Endothelial cell of umbilical vein (primary cell): ENCODE measurements around the gene PTF1A.

Experiments
- EZH2 ChIP-seq: IDR thresholded peaks from 2 replicates; pipeline ENCODE4 v1.6.1; 2012; ENCODE audit warnings: borderline replicate concordance, low read depth, mild to moderate bottlenecking, moderate library complexity, low read length, inconsistent platforms; ENCODE audit not compliant: severe bottlenecking
- FOS ChIP-seq: IDR thresholded peaks from 2 replicates; pipeline ENCODE4 v1.6.1; 2011; ENCODE audit warnings: mild to moderate bottlenecking, low read length, moderate library complexity, borderline replicate concordance; ENCODE audit not compliant: insufficient read depth
- POLR2A ChIP-seq: IDR thresholded peaks from 2 replicates; pipeline ENCODE4 v1.6.1; 2012; ENCODE audit warnings: low read depth, mild to moderate bottlenecking, control low read depth, low read length
- POLR2AphosphoS5 ChIP-seq: IDR thresholded peaks from 2 replicates; pipeline ENCODE4 v1.6.1; 2012; ENCODE audit warnings: low read depth, mild to moderate bottlenecking, control low read depth, low read length, moderate library complexity; ENCODE audit not compliant: insufficient read depth
- TF ChIP-seq, protein P1 (sequence below), 2 donors: IDR thresholded peaks; 1 replicate in 1 of 2; 2 replicates in 1 of 2; pipeline ENCODE4 v1.5.1; 2011; ENCODE audit warnings: low read length in 2 of 2, mild to moderate bottlenecking in 2 of 2, moderate library complexity in 2 of 2, control low read depth in 1 of 2, inconsistent platforms in 1 of 2, low read depth in 1 of 2; ENCODE audit not compliant: insufficient read depth in 1 of 2; ENCODE audit errors: extremely low read depth in 1 of 2
- TF ChIP-seq, protein P2 (sequence below): IDR thresholded peaks from 2 replicates; pipeline ENCODE4 v1.6.1; 2011; ENCODE audit not compliant: insufficient read depth, insufficient read length

DNA sequence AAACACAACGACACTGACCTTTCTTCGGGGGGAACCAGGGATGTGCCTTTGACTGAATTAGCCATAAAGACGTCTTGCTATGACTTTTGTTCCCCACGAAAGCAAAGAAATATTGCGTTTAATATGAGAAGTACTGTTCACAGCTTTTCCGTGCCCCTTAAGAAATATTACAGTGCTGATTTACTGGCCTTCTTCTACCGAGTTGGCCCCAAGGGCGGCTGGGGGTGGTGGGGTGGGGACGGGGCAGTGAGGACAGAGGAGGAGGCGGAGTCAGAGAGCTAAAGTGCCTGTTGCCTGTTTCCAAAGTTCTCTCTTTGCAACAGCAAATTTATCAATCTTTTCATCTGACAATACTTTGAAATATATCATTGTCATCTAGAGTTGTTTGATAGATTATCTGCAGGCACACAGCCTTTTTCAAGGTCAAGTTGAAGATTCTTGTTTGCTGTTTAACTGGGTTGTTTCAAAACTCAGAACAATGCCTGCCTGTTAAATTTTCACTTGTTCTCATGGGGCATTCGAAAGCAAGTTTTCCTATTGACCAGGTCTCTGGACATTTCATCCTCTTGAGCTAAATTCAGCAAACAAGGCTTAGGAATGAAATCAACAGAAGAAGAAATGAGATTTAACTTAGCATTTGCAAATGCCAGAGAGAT lies 9.0 kb downstream of the PTF1A start:
- TF ChIP-seq, protein P1, sequence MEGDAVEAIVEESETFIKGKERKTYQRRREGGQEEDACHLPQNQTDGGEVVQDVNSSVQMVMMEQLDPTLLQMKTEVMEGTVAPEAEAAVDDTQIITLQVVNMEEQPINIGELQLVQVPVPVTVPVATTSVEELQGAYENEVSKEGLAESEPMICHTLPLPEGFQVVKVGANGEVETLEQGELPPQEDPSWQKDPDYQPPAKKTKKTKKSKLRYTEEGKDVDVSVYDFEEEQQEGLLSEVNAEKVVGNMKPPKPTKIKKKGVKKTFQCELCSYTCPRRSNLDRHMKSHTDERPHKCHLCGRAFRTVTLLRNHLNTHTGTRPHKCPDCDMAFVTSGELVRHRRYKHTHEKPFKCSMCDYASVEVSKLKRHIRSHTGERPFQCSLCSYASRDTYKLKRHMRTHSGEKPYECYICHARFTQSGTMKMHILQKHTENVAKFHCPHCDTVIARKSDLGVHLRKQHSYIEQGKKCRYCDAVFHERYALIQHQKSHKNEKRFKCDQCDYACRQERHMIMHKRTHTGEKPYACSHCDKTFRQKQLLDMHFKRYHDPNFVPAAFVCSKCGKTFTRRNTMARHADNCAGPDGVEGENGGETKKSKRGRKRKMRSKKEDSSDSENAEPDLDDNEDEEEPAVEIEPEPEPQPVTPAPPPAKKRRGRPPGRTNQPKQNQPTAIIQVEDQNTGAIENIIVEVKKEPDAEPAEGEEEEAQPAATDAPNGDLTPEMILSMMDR (IDR thresholded peaks at IDR 0.05; ENCODE audit: extremely low read depth in 1 of 2, insufficient read depth in 1 of 2, low read depth in 1 of 2, low read length in 2 of 2), result no peak
- TF ChIP-seq EZH2, result no peak
- TF ChIP-seq, protein P2, sequence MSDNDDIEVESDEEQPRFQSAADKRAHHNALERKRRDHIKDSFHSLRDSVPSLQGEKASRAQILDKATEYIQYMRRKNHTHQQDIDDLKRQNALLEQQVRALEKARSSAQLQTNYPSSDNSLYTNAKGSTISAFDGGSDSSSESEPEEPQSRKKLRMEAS, result no peak
- no peak for TF ChIP-seq POLR2AphosphoS5
- no peak for TF ChIP-seq POLR2A
- TF ChIP-seq FOS, result no peak
